ENCODE data around the gene MEF2A.

The MEF2A gene

GRCh38 chr15:99571299-99571698 lies 5.5 kb downstream of the MEF2A start:
- TF ChIP-seq, protein P1, sequence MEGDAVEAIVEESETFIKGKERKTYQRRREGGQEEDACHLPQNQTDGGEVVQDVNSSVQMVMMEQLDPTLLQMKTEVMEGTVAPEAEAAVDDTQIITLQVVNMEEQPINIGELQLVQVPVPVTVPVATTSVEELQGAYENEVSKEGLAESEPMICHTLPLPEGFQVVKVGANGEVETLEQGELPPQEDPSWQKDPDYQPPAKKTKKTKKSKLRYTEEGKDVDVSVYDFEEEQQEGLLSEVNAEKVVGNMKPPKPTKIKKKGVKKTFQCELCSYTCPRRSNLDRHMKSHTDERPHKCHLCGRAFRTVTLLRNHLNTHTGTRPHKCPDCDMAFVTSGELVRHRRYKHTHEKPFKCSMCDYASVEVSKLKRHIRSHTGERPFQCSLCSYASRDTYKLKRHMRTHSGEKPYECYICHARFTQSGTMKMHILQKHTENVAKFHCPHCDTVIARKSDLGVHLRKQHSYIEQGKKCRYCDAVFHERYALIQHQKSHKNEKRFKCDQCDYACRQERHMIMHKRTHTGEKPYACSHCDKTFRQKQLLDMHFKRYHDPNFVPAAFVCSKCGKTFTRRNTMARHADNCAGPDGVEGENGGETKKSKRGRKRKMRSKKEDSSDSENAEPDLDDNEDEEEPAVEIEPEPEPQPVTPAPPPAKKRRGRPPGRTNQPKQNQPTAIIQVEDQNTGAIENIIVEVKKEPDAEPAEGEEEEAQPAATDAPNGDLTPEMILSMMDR (IDR thresholded peaks at IDR 0.05; ENCODE audit: low read depth, low read length) = no peak
- H3K4me3 ChIP-seq (replicated peaks in 1 of 2; ENCODE audit: low read depth in 2 of 2, low read length in 2 of 2) = no peak overlapping the region
- no peak for DNase-seq (ENCODE audit: low read depth in 2 of 2)

DNA sequence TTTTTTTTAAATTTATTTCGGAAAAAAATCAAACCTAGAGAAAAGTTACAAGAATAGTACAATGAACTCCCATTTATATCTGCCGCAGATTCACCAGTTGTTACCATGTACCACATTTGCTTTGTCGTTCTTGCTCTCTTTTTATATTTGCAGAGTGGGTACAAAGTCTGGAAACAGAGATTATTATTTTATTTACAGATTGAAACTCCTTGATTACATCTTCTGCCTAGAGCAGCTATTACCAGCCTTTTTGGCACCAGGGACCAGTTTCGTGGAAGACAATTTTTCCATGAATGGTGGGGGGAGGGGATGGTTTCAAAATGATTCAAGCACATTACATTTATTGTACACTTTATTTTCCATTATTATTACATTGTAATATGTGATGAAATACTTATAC lies 8.3 kb downstream of the MEF2A start:
- TF ChIP-seq, protein P1 (IDR thresholded peaks at IDR 0.05; ENCODE audit: low read depth, low read length) = no peak
- no peak overlapping the region for H3K4me3 ChIP-seq (replicated peaks in 1 of 2; ENCODE audit: low read depth in 2 of 2, low read length in 2 of 2)
- DNase-seq (ENCODE audit: low read depth in 2 of 2) = no peak

DNA sequence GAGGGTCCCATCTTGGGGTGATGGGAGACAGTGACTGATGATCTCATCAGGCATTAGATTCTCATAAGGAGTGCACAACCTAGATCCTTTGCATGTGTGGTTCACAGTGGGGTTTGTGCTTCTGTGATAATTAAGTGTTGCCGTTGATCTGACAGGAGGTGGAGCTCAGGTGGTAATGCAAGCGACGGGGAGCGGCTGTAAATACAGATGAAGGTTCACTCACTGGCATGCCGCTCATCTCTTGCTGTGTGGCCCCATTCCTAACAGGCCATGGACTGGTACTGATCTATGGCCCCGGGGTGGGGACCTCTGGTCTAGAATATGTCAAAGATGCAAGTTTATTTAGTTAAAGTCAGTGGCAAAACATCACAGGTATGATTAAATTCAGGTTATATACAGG lies 8.7 kb downstream of the MEF2A start:
- no peak for DNase-seq (ENCODE audit: low read depth in 2 of 2)
- H3K4me3 ChIP-seq (replicated peaks in 1 of 2; ENCODE audit: low read depth in 2 of 2, low read length in 2 of 2) = no peak overlapping the region
- TF ChIP-seq, protein P1 (IDR thresholded peaks at IDR 0.05; ENCODE audit: low read depth, low read length) = no peak

GRCh38 chr15:99578809-99579208 lies 13.0 kb downstream of the MEF2A start:
- no peak overlapping the region for H3K4me3 ChIP-seq (replicated peaks in 1 of 2; ENCODE audit: low read depth in 2 of 2, low read length in 2 of 2)
- no peak for DNase-seq (ENCODE audit: low read depth in 2 of 2)
- TF ChIP-seq, protein P1 (IDR thresholded peaks at IDR 0.05; ENCODE audit: low read depth, low read length) = no peak

DNA sequence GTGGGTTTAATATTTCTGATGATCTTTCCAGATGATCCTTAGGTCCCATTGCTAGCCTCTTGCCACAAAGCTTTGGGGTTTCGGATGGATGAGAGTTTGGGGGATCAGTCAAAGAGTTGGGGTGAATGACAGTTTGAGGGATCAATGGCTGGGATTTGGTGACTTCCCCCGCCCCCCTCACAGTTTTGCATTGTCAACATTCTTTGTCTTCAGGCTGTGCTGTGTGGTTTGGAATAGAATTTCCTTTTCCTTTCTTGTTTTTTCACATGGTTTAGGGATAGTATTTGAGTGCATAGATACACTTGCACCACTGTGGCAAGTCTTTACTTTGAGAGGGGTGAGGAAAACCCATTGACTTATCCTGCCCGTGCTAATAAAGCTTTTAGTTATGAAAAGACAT lies 14.3 kb downstream of the MEF2A start:
- no peak for DNase-seq (ENCODE audit: low read depth in 2 of 2)
- no peak overlapping the region for H3K4me3 ChIP-seq (replicated peaks in 1 of 2; ENCODE audit: low read depth in 2 of 2, low read length in 2 of 2)
- TF ChIP-seq, protein P1 (IDR thresholded peaks at IDR 0.05; ENCODE audit: low read depth, low read length) = no peak

GRCh38 chr15:99582508-99582960 lies 16.8 kb downstream of the MEF2A start:
- H3K4me3 ChIP-seq (replicated peaks in 1 of 2; ENCODE audit: low read depth in 2 of 2, low read length in 2 of 2) = no peak overlapping the region
- DNase-seq (ENCODE audit: low read depth in 2 of 2) = no peak
- TF ChIP-seq, protein P1 (IDR thresholded peaks at IDR 0.05; ENCODE audit: low read depth, low read length) = no peak

DNA sequence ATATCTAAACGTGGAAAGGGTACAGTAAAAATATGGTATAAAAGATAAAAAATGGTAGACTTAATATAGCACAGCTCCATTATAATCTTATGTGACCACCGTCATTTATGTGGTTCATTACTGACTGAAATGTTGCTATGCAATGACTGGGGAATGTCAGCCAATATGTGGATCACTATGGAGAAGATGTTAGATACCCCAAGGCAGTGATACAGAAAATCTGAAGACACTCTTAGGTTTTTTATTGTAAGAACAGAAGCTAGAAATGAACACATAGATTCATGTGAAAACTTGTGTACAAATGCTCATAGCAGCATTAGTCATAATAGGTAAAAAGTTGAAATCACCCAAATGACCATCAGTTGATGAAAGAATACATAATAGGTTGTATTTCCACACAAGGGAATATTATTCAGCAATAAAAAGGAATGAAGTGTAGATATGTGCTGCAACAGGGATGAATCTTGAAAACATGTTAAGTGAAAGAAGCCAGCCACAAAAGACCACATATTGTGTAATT lies 18.4 kb downstream of the MEF2A start:
- no peak for DNase-seq (ENCODE audit: low read depth in 2 of 2)
- no peak overlapping the region for H3K4me3 ChIP-seq (replicated peaks in 1 of 2; ENCODE audit: low read depth in 2 of 2, low read length in 2 of 2)

More for the DNA sequence above, 18.4 kb downstream of the MEF2A start:
- TF ChIP-seq, protein P1 (IDR thresholded peaks at IDR 0.05; ENCODE audit: low read depth, low read length) = no peak

Data from cardiac fibroblast (primary cell).